NCI-H82 treated with DMSO at 0.1 percent for 48 hours (cell line): ENCODE results near the gene PRICKLE2.
A peak's percentile ranks its signal among the peaks of the same experiment; 100 is the strongest.

Source experiments
- DNase-seq: peaks from one replicate; lab custom pipeline; 2025; ENCODE audit not compliant: unreplicated experiment; lab: John Stamatoyannopoulos, UW

Gene PRICKLE2

DNA sequence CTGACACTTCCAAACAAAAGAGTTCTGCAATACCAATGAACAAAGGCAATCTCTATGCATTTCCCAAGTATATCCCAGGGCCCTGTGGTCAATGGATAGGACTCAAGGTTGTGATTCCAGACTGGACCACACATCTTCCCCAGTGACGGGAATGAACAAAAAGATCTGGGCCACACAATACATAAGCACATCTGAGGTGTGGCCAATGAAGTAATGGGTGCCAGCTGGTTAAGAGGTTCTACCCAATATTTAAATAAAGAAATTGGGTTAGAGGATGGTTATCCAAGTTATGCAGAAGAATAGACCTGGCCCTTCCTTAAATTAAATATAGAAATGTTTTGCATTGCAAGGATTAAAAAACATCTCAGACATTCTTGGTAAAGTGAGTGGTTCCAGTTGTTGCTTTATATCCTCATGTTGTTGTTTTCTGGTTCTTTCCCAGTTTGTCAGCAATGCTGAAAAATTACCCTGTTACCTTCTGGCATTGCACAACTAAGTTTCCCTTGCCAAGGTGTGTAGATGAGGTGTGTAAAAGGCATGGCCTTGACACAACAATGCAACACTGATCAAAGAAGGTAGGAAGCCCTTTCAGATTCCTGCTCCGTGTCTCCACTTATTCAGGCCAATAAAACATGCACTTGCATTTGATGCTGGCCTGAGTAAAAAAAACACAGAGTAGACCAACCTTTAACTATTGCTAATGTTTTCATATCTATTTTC is 86.5 kb downstream of the PRICKLE2 start:
- DNase-seq = no peak

DNA sequence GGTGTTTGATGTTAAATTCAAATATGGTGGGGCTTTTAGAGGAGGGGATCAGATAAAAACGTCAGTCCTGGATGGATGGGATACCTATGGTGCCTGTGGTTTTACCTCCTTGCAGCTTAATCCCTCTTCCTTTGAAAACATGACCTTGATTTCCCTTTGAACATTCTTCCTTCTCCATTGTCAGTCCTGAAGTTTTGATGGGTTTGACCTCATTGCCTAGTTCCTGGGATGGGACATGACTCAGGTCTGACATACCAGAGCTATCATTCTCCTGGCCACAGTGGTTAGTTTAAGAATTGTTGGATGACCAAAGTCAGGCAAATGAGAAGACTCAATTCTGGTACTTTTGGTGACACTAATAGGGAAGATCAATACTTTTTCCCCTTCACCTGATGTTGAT is 87.2 kb downstream of the PRICKLE2 start:
- no peak for DNase-seq

DNA sequence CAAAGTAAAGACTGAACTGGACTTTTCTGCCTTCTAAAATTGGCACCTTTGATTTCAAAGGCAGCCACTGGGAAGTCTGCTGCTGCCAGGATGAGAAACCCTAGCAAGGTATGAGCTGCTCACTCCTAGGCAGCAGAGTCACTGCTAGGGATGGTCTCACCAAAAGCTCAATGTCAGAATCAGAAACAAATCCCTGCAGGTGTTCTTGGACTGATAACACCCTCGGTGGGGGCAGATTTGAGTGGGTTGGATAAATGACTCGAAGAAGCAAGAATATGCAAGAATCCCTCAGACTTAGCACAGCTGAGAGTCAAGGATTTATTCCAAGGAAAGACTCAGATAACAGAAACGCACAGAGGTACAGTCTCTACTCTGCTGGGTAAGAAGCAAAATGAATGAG is 90.4 kb downstream of the PRICKLE2 start:
- DNase-seq = no peak

DNA sequence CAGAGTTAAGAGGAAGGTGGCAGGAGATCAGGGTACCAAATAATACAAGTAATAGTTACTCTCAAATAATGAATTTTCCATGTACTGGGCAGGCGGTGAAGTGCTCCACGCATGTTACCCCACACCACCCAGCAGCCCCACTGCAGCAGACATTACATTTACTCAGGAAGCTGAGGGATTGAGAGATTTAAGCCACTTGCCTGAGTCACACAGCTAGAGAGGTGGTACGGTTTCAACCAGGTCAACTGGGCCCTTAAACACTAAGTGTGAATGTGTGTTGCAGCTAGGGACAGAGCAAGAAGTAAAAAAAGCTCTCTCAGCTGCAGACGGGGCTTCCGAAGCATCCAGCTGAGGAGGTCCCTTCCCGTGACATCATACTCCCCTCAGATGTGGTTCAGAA is 91.3 kb downstream of the PRICKLE2 start:
- no peak for DNase-seq

DNA sequence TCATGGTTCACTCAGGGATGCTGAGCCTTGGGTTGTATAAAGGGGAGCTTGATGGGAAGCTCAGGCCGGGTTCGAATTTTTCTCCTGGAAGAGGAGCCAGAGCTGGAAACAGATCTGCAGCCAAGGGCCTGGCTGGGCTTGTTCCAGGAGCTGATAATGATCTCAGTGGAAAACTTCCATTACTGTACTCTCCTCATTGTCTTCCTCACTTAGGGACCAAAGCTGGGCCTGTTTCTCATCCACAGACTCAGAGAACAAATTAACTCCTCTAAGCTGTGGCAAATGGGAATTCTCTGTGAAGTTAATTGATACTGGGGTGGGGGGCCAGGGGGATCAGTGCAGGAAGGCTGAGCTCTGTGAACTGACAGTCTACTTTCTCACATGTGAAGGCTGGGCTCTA is 92.0 kb downstream of the PRICKLE2 start:
- DNase-seq = no peak

DNA sequence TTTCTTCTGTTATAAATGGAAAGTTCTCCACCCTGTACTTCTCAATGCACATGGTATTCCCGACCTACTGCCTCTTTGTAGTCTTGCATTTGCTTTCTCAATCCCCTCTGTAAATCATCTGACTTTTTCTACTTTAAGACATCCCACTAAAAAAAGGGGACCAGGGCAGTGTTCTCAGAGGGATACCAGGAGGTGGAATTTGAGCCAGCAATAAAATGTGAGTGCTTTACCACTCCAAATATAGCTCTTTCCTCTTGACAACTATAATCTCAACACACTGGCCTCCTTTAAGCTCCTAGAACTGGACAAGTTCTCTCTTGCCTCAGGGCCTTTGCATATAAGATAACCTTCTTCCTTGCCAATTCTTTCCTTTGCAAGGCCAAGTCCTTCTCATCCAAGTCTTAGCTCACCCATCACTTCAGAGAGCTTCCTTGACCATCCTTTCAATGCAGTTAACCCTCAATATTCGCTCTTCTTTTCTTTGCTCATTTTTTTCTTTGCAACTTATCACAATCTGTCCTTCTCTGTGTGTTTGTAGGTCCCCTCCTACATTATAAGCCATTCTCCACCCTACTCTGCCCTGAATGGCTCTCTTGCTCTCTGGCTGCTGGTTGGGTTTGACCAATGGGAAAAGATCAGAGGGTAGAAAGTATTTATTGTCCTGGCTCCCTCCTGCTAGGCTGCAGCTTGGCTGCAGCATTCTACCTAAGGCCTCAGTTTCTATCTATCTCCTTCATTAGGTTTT is 93.4 kb downstream of the PRICKLE2 start:
- peak; percentile 82 for DNase-seq

DNA sequence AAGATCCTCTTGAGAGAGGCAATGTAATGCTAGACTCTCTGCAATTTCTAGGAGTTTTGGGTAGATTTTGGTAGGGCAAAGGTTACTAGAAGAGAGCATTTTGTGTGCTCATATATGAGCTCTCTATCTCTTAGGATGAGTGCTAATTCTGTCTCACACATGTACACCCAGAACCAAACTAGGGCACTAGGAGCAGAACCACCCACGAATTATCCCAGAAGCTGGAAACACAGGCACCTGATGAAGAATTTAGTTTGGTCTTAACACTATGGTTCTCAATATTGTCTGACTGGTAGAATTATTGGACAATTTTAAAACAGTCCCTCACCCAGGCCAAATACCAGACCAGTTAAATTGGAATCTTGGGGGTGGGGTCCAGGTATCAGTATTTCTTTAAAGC is 94.8 kb downstream of the PRICKLE2 start:
- no peak for DNase-seq

DNA sequence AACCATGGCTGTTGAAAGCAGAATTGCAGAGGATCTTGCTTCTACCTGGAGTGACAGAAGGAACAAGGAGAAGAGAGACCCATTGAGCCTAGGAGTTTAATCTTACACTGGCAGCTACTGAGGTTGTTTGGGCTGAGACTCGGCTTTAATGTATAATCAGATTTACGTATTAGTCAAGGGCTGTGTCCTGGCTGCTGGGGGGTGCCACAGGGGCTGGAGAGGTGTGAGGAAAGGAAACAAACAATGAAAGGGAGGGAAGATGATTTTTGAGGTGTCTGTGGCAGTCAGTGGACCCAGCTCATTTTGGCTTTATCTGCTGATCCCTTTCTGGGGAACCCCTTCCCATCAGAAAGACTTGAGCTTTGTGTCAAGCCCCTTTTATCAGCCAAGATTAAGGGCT is 95.7 kb downstream of the PRICKLE2 start:
- peak; percentile 95 for DNase-seq

DNA sequence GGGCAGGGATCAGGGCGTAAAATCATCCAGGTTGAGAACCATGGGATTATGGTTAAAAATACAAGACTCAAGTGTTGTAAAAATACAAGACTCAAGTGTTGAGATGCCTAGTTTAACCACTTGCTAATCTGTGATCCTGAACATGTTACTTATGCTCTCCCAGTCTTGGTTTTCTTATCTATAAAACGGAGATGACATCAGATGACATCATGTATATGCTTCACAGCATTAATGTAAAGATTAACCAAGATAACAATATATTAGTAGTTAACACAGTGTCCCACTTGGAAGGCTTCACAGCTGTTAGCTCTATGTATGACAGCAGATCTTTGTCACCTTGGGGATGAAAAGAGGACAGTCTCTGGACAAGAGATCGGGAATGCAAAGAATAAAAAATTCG is 96.2 kb downstream of the PRICKLE2 start:
- peak; percentile 74 for DNase-seq

DNA sequence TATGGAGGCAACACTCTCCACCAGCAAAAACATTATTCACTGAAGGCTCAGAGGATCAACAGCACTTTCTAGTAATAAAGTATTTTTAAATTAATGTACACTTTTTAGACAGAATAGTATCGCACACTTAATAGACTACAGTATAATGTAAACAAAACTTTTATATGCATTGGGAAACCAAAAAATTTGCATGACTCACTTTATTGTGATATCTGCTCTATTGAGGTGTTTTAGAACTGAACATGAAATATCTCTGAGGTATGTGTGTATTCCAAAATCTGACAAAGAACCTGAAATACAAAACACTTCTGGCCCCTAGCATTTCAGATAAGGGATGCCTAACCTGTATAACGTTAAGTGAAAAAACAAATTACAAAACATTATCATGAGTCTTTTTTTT is 99.7 kb downstream of the PRICKLE2 start:
- no peak for DNase-seq

DNA sequence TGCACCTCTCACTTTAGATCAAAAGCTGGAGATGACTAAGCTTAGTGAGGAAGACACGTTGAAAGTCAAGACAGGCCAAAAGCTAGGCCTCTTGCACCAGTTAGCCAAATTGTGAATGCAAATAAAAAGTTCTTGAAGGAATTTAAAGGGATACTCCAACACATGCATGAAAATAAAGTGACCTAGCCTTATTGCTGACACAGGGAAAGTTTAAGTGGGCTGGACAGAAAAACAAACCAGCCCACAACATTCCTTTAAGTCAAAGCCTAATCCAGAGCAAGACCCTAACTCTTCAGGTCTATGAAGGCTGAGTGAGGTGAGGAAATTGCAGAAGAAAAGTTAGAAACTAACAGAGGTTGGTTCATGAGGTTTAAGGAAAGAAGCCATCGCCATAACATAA is 101.3 kb downstream of the PRICKLE2 start:
- DNase-seq = no peak

DNA sequence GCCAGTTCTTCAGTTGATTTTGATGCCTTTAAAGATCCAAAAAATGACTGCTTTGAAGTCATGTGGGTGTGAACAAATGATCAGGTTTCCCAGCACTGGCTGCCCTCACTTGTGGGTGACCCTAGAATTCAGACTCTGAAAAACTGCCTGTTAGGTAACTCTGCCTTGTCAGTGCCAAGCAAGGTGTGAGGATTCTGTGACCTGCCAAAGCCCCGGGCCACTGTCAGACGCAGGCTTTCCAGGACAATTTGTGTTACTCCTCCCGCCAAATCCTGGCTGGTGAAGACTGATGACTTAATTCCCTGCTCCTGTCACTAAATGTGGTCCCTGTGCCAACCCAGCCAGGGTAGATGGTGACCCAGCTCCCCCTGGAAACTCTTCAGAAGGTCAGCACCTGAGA is 102.8 kb downstream of the PRICKLE2 start:
- DNase-seq = no peak

DNA sequence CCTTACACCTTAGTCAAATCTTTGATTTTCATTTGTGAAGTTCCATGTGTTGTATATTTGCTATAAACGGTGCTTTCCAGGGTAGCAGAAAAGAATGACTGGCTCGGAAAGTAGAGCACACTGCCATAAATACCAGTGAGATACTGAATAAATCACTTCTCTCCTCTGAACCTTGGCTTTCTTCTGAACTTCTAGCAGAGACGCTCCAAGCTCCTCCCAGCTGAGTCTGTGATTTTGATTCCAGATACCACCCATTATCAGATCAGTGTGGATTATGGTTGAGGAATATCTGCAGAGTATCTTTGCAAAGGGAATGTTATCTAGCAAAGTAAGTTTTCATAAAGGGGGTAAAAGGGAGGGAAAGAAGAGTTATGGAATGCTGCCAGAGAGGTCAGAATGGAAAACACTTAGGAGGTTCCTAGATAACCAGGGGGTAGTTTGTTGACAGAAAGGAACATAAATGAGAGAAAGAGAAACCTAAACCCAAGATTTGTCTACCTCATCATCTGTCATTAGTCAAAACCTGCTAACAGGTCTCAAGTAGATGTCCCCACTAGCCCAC is 103.4 kb downstream of the PRICKLE2 start:
- no peak for DNase-seq

DNA sequence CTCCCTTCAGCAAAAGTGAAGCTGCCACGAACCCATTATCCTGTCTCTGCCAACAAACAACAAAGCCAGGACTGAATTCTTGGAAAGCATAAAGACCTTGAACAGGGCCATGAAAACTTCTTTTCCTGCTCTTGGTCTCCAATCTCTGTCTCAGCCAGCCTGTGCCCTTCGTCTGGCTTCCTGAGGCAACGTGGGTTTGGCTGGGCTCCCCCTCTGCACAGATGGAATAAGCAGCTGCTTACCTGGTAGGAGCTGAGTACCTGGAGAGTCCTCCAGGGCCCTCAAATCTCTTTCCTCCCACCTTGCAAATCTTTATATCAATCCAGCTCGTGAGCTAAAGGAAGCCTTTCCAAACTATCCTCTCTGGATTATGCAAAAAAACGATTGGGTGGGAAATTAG is 104.4 kb downstream of the PRICKLE2 start:
- DNase-seq = no peak

DNA sequence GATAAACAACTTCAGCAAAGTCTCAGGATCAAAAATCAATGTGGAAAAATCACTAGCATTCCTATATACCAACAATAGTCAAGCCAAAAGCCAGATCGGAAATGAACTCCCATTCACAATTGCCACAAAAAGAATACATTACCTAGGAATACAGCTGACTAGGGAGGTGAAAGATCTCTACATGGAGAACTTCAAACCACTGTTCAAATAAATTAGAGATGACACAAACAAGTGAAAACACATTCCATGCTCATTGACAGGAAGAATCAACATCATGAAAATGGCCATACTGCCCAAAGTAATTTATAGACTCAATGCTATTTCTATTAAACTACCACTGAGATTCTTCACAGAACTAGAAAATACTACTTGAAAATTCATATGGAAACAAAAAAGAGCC is 107.8 kb downstream of the PRICKLE2 start:
- DNase-seq = no peak

DNA sequence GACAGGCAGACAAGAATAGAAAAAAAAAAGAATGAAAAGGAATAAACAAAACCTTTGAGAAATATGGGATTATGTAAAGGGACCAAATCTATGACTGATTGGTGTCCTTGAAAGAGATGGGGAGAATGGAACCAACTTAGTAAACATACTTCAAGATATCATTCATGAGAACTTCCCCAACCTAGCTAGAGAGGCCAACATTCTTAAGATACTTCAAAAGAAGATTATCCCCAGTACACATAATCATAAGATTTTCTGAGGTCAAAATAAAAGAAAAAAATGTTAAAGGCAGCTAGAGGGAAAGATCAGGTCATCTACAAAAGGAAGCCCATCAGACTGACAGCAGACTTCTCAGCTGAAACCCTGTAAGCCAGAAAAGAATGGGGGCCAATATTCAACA is 110.6 kb downstream of the PRICKLE2 start:
- no peak for DNase-seq

DNA sequence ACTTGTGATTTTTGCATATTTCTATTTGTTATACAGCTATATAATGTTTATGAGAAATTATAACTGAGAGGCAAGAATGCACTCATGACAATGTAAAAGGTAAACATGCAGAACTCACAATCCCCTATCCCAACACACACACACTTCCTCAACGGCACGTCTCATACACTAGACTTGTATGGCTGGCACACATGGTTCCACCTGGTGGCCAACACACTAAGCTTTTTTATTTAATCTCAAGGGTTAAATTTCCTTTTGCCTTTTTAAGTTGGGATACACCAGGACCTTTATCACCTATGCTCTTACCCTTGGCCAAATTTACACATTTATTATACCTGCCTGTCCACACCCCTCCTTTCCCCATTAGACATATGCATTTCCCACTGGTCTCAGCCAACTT is 113.4 kb downstream of the PRICKLE2 start:
- DNase-seq = no peak

DNA sequence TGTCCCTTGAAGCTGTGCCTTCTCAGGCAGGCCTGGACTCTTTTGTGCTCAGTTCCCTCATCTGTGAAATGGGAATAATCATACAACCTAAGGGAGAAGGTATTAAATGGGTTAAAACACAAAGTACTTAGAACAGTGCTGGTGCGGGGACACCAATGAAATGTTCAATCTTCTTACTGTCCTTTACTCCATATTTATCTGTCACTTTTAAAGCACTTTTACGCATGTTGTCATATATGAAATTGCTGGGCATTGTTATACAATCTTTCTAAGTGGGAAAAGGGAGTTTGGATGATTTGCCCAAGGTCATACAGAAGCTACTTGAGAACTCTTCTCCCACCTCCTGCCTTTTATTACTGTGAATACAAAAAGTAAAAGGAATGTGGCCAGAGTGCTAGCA is 114.2 kb downstream of the PRICKLE2 start:
- no peak for DNase-seq

DNA sequence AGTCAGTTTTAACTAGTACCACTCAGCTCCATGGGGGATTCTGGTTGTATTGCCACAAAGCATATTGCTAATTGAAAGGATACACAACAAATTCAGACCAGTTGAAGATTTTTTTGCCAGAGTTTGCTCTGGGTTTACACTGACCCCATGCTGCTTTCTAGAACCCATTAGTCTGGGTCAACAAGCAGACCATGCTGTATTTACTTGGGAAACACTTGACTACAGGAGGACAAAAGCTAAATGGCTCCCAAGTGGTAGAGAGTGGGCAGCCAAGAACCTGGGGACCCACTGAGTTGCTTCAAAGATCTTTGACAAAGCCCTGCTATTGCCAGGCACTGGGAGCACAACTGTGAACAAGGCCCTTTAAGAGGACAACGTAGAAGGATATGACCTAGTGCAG is 115.2 kb downstream of the PRICKLE2 start:
- no peak for DNase-seq

DNA sequence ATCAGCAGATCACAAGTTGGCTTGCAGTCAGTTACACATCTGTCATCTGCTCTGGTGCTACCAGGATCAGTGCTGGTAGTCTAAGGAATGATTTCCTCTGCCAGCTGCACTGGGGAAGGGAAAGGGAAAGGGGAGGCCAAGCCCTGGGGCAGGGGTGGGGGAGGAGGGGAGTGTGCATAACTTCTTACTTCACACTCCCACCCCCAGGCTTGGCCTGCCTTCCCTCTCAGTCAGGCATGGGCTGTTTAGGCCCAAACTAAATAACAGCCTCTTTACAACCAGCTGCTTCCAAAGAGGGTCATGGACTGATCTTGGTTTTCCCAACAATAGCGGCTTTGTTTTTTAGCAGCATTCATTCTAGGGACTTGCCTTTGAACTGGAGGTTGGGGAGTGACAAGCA is 115.8 kb downstream of the PRICKLE2 start:
- DNase-seq = peak; percentile 22

DNA sequence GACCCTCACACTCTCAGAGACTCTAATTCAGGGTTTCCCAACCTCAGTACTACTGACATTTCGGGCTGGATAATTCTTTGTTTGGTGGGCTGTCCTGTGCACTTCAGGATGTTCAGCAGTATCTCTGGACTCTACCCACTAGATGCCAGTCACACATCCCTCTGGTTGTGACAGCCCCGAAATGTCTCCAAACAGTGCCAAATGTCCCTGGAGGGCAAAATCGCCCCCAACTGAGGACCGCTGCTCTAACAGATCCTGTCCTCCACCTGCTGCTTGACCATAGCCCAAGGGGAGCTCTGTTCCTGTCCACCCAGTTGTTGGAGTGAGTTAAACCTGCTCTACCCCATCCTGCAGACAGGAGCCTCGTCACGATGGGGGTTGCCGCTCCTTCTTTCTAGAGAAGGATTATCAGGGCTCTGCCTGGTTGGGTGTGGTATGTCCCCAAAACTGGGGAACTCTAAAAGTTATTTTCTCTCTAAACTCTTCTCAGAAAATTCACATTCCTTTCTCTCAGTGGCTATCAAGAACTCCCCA is 116.4 kb downstream of the PRICKLE2 start:
- no peak for DNase-seq

DNA sequence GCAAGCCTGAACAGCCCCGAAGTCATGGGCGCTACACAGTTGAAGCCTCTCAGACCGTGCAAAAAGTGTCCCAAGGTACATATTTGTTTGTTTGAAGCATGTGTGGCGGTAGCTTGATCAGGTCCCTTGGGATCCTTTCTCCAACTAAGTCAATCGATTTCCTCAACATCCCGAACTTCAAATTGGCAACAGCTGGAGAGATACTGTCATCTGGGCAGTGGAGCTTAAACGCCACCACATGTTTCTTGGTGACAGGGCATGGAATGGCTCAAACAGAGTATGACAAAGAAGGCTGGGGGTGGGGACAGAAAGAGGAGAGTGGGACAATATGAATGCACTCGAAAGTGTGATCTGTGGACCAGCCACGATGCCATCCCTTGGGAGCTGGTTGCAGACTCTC is 117.0 kb downstream of the PRICKLE2 start:
- DNase-seq = no peak
